Measurements from ENCODE around the gene DPP8. TPM values are rescaled to one million over a fixed set of nuclear protein-coding genes. Genes with fewer than 3 reads are reported as not detected.

DPP8 gene
- total RNA-seq: 10 to 100 TPM; 24.3 to 32.4 (median 30.1) TPM

- ATAC-seq (ENCODE audit: low FRiP score in 2 of 2) (peak; percentile 99), DNase-seq (peak; percentile 94 to 96)
- Histone ChIP-seq H3K27me3 (no peaks in the 10 kb centered on the region), H3K4me3 (peak within 1 kb of the TSS; percentile 90 to 99 (median 95)), H3K9me3 (no peaks in the 10 kb centered on the region), H3K36me3 (peaks cover 0 to 8% (median 0%) of the 10 kb centered on the region in 4 donors), H3K27ac (peak within 1 kb of the TSS; percentile 94 to 95 (median 94)), H3K4me1 (peaks cover 16 to 43% (median 26%) of the 10 kb centered on the region in 4 donors)
- peak; percentile 30 to 83 (median 66) for TF ChIP-seq POLR2A (IDR thresholded peaks at IDR 0.05)
- peak; percentile 89 to 91 for TF ChIP-seq POLR2AphosphoS5 (IDR thresholded peaks at IDR 0.05)
- TF ChIP-seq CTCF (IDR thresholded peaks at IDR 0.05): peak; percentile 62 to 95 (median 74)
- peak in 1 of 4 donors; percentile 10 for TF ChIP-seq EP300 (IDR thresholded peaks at IDR 0.05)
- 0 to 1% methylated on average over 41 to 63 of the region's 75 CpGs for WGBS, 2 donors
Measured at GRCh38 chr15:65516997-65517865, at the start of gene DPP8. TSS of gene DPP8 (minus strand) at chr15:65517689. CDS start at chr15:65512553, 5,136 bp downstream.

- H3K27ac ChIP-seq: no peak overlapping the region
- no peak overlapping the region for H3K4me3 ChIP-seq
- peaks cover 6 to 67% (median 35%) of the 10 kb centered on the region in 4 donors for H3K36me3 ChIP-seq
- TF ChIP-seq CTCF (IDR thresholded peaks at IDR 0.05) (no peak), POLR2A (IDR thresholded peaks at IDR 0.05) (no peak), POLR2AphosphoS5 (IDR thresholded peaks at IDR 0.05) (no peak), EP300 (IDR thresholded peaks at IDR 0.05) (no peak)
- WGBS, 2 donors: 83 to 92% methylated on average over 6 of the region's 6 CpGs
- H3K27me3 ChIP-seq: no peaks in the 10 kb centered on the region
- H3K4me1 ChIP-seq: no peaks in the 10 kb centered on the region
- no peaks in the 10 kb centered on the region for H3K9me3 ChIP-seq
- ATAC-seq (ENCODE audit: low FRiP score in 2 of 2) (no peak), DNase-seq (no peak)
Measured at GRCh38 chr15:65561934-65562333, 44.4 kb upstream of the DPP8 start.

- ATAC-seq (ENCODE audit: low FRiP score in 2 of 2): no peak
- H3K36me3 ChIP-seq: peaks cover 2 to 70% (median 32%) of the 10 kb centered on the region in 4 donors
- TF ChIP-seq POLR2AphosphoS5 (IDR thresholded peaks at IDR 0.05): no peak
- no peak for TF ChIP-seq POLR2A (IDR thresholded peaks at IDR 0.05)
- TF ChIP-seq CTCF (IDR thresholded peaks at IDR 0.05): no peak
- no peak for TF ChIP-seq EP300 (IDR thresholded peaks at IDR 0.05)
Measured at GRCh38 chr15:65559941-65560340, 42.5 kb upstream of the DPP8 start.

GRCh38 chr15:65558997-65559760, 41.7 kb upstream of the DPP8 start:
- TF ChIP-seq EP300 (IDR thresholded peaks at IDR 0.05) (no peak), CTCF (IDR thresholded peaks at IDR 0.05) (no peak), POLR2AphosphoS5 (IDR thresholded peaks at IDR 0.05) (no peak), POLR2A (IDR thresholded peaks at IDR 0.05) (no peak)
- Histone ChIP-seq H3K4me3 (no peak overlapping the region), H3K36me3 (peaks cover 2 to 65% (median 29%) of the 10 kb centered on the region in 4 donors), H3K27ac (no peak overlapping the region), H3K9me3 (no peaks in the 10 kb centered on the region), H3K4me1 (no peaks in the 10 kb centered on the region), H3K27me3 (no peaks in the 10 kb centered on the region)
- WGBS, 2 donors: 92 to 93% methylated on average over 6 of the region's 6 CpGs
- ATAC-seq (ENCODE audit: low FRiP score in 2 of 2): no peak
- DNase-seq: no peak

More at GRCh38 chr15:65559941-65560340, 42.5 kb upstream of the DPP8 start:
- DNase-seq: no peak
- Histone ChIP-seq H3K27ac (no peak overlapping the region), H3K9me3 (no peaks in the 10 kb centered on the region), H3K27me3 (no peaks in the 10 kb centered on the region), H3K4me3 (no peak overlapping the region), H3K4me1 (no peaks in the 10 kb centered on the region)

Data from upper lobe of left lung (tissue), 6 donors.